Measurements from ENCODE around the gene HDAC4. TPM values are rescaled to one million over a fixed set of nuclear protein-coding genes. Genes with fewer than 3 reads are reported as not detected.

The HDAC4 gene
- total RNA-seq, 1 experiment from 2014 or later = 47.6 TPM

DNA sequence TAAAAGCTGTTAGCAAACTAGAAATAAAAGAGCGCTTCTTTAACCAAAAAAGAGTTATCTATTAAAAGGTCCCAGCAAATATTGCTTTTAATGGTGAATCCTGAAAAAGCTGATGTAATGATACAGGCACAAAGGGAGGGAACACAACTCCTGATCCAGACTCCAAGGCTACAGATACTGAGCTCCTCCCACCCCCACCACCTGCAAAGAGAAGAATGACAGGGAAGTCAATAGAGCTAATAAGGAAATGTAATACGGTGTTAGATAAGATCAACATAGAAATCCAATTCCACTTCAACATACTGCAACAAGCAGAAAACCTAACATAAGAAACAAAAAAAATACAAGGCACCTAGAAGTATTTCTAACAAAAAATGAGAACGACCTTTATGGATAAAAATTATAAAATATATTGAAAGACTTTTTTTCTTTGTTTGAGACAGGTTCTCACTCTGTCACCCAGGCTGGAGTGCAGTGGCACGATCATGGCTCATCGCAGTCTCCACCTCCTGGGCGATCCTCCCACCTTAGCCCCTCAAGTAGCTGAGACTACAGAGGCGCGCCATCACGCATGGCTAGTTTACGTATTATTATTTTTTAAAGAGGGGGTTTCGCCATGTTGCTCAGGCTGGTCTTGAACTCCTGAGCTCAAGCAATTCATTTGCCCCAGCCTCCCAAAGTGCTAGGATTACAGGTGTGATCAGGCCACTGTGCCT lies 192.2 kb downstream of the HDAC4 start:
- Histone ChIP-seq H3K9ac (ENCODE audit: low read length) (no peak overlapping the region), H3K9me2 (ENCODE audit: insufficient read depth) (no peaks in the 10 kb centered on the region), H3K4me1 (ENCODE audit: control insufficient read depth in 1 of 2, insufficient read depth in 2 of 2, low read length in 2 of 2) (peaks cover 3 to 13% of the 10 kb centered on the region in 2 experiments; a peak in 2 of 4 replicates), H3K27me3 (ENCODE audit: insufficient read depth, low read length) (no peaks in the 10 kb centered on the region), H3K9me3 (ENCODE audit: control insufficient read depth in 1 of 2, insufficient read depth in 1 of 2, low read depth in 1 of 2, low read length in 2 of 2) (no peaks in the 10 kb centered on the region), H4K20me1 (ENCODE audit: insufficient read depth) (no peaks in the 10 kb centered on the region), H2AFZ (ENCODE audit: low read depth, low read length, poor library complexity, severe bottlenecking) (no peak overlapping the region), H3K4me2 (ENCODE audit: low read length) (no peak overlapping the region), H3K79me2 (ENCODE audit: insufficient read depth, low read length) (0 out of 2 replicates have a peak, but pooled peaks cover 6% of the 10 kb centered on the region), H3K36me3 (ENCODE audit: control insufficient read depth in 1 of 2, insufficient read depth in 2 of 2, low read length in 2 of 2) (no peaks in the 10 kb centered on the region), H3K27ac (ENCODE audit: low read depth, low read length) (no peak overlapping the region), H3K4me3 (replicated peaks in 1 of 2; ENCODE audit: low read depth in 1 of 2, low read length in 2 of 2) (no peak overlapping the region)
- BruUV-seq (replicated peaks) = no TSS peak
- TF ChIP-seq RAD21 (IDR thresholded peaks at IDR 0.05; ENCODE audit: low read depth) = no peak
- intact Hi-C loops (cut with micrococcal nuclease) = no loop called here
- ChIA-PET CTCF (no interaction called here), POLR2A (no interaction called here), RAD21 (ENCODE audit: low non-redundant PET in 1 of 2, low total read pairs in 2 of 2, uncharacterized antibody in 2 of 2, unreplicated experiment in 2 of 2) (no interaction called here)
- no peak for ATAC-seq
- no peak for DNase-seq (ENCODE audit: low read depth, low spot score)

DNA sequence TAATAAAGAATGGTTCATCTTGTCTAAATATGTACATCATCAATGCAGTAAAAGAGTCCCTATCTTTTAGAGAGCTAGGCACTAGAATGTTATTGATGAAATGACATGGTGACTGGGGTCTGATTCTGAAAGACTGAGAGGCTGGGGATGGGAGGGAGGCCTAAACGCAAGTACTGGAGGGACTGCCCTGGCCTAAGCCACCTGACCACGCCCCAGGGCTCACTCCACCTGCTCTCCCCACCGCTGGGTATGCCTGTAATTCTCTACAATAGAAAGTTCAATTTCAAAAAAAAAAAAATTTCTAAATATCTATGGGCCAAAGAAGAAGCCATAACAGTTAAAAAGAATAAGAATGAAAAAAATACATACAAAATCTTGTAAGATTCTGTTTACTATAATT lies 194.0 kb downstream of the HDAC4 start:
- H3K27me3 ChIP-seq (ENCODE audit: insufficient read depth, low read length) = no peaks in the 10 kb centered on the region
- H3K9me2 ChIP-seq (ENCODE audit: insufficient read depth) = no peaks in the 10 kb centered on the region
- H3K4me1 ChIP-seq (ENCODE audit: control insufficient read depth in 1 of 2, insufficient read depth in 2 of 2, low read length in 2 of 2) = peaks cover 0 to 14% of the 10 kb centered on the region in 2 experiments; a peak in 1 of 4 replicates
- ChIA-PET CTCF (no interaction called here), POLR2A (no interaction called here), RAD21 (ENCODE audit: low non-redundant PET in 1 of 2, low total read pairs in 2 of 2, uncharacterized antibody in 2 of 2, unreplicated experiment in 2 of 2) (no interaction called here)
- no peak for TF ChIP-seq EGR1 (IDR thresholded peaks at IDR 0.05; ENCODE audit: low read depth)
- no peak overlapping the region for H3K4me3 ChIP-seq (replicated peaks in 1 of 2; ENCODE audit: low read depth in 1 of 2, low read length in 2 of 2)
- no peaks in the 10 kb centered on the region for H4K20me1 ChIP-seq (ENCODE audit: insufficient read depth)
- no peak overlapping the region for H3K9ac ChIP-seq (ENCODE audit: low read length)
- no TSS peak for BruUV-seq (replicated peaks)
- ATAC-seq = no peak
- H3K79me2 ChIP-seq (ENCODE audit: insufficient read depth, low read length) = peaks cover 6% of the 10 kb centered on the region; the same call in 1 of the 2 replicates
- DNase-seq (ENCODE audit: low read depth, low spot score) = no peak
- H3K27ac ChIP-seq (ENCODE audit: low read depth, low read length) = no peak overlapping the region
- H3K36me3 ChIP-seq (ENCODE audit: control insufficient read depth in 1 of 2, insufficient read depth in 2 of 2, low read length in 2 of 2) = no peaks in the 10 kb centered on the region
- no peak overlapping the region for H2AFZ ChIP-seq (ENCODE audit: low read depth, low read length, poor library complexity, severe bottlenecking)
- intact Hi-C loops (cut with micrococcal nuclease) = no loop called here
- no peaks in the 10 kb centered on the region for H3K9me3 ChIP-seq (ENCODE audit: control insufficient read depth in 1 of 2, insufficient read depth in 1 of 2, low read depth in 1 of 2, low read length in 2 of 2)
- H3K4me2 ChIP-seq (ENCODE audit: low read length) = no peak overlapping the region
